ENCODE results near the gene KIFAP3. TPM values are rescaled to one million over a fixed set of nuclear protein-coding genes. Genes with fewer than 3 reads are reported as not detected.
"Not testable (repeated sequence)": the region's sequence is repeated elsewhere in the genome, so short reads cannot be mapped to it uniquely, and the experiment has no call there.

The KIFAP3 gene
- total RNA-seq, 1 donor from 2014 or later, result 84.7 TPM

DNA sequence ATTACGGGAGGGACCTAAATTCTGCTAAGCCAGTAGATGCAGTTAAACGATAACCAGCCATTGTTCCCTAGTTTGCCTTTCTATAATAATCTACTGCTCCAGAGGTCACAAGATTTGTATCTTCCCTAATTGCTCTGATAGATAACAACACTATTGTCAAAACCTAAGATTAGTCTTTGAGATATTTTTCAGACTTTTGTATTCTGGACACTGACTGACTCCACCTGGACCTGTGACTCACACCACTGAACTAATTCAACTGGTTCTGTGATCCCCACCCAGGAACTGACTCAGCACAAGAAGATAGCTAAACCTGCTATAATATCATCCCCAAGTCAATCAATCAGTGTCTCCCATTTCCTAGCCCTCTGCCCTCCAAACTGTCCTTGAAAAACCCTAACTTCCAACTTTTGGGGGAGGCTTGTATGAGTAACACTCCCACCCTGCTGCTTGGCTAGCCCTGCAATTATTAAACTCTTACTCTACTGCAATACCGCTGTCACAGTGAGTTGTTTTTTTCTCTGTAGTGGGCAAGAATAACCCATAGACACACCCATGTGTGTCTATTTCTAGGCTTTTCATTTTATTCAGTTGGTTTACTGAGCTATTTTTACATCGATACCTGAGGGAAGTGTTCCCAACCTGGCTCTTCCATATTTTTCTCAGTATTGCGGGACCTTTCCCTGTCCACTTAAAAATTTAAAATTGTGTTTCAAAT lies 11.2 kb downstream of the KIFAP3 start:
- no peak for DNase-seq (ENCODE audit: low spot score)

DNA sequence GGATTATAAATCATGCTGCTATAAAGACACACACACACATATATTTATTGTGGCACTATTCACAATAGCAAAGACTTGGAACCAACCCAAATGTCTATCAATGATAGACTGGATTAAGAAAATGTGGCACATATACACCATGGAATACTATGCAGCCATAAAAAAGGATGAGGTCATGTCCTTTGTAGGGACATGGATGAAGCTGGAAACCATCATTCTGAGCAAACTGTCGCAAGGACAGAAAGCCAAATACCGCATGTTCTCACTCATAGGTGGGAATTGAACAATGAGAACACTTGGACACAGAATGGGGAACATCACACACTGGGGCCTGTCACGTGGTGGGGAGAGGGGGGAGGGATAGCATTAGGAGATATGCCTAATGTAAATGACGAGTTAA lies 12.8 kb downstream of the KIFAP3 start:
- not testable (repeated sequence) for DNase-seq (ENCODE audit: low spot score)

DNA sequence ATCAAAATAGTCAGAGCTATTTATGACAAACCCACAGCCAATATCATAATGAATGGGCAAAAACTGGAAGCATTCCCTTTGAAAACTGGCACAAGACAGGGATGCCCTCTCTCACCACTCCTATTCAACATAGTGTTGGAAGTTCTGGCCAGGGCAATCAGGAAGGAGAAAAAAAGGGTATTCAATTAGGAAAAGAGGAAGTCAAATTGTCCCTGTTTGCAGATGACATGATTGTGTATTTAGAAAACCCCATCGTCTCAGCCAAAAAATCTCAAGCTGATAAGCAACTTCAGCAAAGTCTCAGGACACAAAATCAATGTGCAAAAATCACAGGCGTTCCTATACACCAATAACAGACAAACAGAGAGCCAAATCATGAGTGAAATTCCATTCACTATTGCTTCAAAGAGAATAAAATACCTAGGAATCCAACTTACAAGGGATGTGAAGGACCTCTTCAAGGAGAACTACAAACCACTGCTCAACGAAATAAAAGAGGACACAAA lies 14.4 kb downstream of the KIFAP3 start:
- DNase-seq (ENCODE audit: low spot score), result not testable (repeated sequence)

DNA sequence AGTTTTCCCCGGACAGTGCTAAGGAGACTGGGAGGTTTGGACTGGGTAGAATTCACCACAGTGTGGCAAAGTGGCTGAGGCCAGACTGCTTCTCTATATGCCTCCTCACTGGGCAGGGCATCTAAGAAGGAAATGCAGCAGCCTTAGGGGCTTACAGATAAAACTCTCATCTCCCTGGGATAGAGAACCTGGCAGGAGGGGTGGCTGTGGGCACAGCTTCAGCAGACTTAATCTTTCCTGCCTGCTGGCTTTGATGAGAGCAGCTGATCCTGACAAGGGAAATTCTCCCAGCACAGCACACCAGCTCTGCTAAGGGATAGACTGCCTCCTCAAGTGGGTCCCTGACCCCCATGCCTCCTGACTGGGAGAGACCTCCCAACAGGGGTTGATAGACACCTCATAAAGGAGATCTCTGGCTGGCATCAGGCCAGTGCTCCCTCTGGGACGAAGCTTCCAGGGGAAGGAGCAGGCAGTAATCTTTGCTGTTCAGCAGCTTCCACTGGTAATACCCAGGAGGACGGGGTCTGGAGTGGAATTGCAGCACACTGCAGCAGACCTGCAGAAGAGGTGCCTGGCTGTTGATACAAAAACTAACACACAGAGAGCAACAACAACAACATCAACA lies 25.2 kb downstream of the KIFAP3 start:
- peak; percentile 22 for DNase-seq (ENCODE audit: low spot score)

DNA sequence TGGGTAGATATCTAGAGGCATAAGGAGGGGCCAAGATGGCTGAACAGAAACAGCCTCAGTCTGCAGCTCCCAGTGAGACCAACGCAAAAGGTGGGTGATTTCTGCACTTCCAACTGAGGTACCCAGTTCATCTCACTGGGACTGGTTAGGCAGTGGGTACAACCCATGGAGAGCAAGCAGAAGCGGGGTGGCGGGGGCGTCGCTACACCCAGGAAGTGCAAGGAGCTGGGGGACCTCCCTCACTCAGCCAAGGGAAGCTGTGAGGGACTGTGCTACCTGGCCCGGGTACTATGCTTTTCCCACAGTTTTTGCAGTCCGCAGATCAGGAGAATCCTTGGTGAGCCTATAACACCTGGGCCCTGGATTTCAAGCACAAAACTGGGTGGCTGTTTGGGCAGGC lies 26.0 kb downstream of the KIFAP3 start:
- no peak for DNase-seq (ENCODE audit: low spot score)

DNA sequence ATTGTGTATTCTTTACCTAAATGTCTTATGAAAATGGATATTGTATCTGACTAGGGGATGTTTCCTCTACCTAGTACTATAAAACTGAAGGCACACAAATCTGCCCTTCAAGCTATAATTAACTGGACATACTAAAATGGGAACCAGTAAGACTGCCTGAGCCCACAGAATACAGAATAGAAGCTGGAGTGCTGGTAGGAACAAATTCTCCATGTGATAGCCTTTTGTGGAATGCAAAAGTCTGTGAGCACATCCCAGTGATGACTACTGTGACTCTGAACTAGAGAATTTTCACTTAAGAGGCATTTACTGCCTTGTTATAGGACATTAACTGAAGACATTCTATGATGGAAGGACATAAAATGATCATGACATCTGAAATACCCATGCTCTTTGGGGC lies 30.3 kb downstream of the KIFAP3 start:
- DNase-seq (ENCODE audit: low spot score), result no peak

DNA sequence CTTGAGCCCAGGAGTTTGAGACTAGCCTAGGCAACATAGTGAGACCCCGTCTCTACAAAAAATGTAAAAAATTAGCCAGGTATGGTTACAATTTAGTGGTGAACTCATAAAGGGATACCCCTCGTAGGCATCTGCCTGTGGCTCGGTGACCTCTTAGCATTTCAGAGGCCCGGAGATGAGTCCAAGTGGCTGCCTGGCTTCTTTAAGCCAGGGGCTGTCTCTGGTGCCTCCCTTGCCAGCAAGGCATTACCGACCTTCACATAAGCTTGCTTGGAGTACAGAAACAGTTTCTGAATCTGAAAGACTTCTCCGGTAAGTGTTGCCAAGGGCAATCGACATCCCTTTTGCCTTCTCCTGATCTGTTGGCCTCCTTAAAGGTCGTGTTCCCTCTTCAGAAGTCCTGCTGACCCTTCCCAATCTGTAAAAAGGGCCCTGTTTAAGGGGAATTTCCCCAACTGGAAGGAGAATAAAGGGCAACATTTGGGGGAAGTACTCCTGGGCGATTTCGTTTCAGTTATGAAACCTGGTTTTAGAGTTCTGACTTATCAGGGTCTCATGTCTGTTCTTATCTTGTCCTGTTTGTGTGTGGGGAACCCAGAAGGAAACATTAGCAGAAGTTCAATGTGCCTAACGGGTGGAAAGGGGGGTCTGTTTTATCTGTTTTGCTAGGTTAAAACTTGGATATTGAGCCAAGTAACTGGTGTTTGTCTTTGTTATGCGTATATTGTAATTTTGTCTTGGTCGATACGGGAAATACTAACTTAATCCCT lies 32.9 kb downstream of the KIFAP3 start:
- no peak for DNase-seq (ENCODE audit: low spot score)

DNA sequence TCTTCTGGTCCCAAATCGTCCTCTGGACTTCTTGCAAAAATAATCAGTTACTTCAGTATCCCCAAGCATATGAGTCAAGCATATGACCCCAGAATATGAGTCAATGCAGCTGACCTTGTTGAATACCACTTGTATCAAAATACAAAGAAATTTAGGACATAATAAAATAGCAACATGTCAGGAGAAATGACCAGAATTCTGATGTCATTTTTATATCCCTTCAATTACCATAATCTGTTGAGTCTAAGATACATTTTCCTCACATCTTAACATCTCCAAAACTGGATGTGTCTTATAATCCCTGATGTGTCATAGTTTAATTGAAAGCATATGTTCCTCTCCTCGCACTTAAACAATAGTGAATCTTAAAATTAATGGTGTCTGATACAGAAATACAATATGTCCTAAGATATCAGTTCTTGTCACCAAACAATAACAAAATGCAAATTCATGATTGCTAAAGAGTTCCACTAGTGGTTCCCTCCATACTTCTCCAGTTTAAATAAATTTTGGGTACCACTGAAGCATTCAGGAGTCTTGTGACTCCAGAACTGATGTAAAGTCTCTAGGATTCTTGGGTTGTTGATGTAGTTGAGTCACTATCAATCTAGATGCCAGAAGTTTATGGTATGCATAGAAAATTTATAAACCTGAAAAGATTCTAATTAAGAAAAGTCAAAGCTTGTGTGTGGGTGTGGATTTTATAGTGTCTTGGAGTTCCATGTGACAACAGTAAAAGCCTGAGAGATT lies 41.8 kb downstream of the KIFAP3 start:
- no peak for DNase-seq (ENCODE audit: low spot score)

DNA sequence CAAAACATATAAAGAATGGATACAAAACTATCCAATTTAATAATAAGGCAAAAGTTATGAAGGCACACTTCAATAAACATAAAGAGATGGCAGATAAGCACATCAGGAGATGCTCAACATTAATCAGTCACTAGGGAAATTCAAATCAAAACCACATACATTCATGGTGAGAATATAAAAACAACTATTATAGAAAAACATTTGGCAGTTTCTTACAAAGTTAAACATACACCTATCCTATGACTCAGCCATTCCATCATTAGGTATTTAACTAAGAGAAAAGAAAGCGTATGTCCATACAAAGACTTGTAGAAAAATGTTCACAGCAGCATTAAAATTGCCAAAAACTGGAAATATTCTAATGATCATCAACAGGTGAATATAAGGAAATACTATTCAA lies 44.3 kb downstream of the KIFAP3 start:
- DNase-seq (ENCODE audit: low spot score), result no peak

DNA sequence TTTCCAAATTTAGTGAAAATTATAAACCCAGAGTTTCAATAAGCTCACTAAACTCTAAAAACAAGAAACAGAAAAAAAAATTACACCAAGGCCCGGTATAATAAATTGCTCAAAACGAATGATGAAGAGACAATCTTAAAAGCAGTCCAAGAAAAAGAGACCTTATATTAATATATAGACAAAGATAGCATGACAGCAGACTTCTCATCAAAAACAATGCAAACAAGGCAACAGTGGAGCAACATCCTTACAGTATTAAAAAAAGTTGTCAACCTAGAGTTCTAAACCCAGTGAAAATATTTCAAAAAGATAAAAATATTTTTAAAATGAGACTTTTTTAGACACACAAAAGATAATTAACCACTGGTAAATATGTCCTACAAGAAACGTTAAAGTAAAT lies 46.7 kb downstream of the KIFAP3 start:
- no peak for DNase-seq (ENCODE audit: low spot score)

DNA sequence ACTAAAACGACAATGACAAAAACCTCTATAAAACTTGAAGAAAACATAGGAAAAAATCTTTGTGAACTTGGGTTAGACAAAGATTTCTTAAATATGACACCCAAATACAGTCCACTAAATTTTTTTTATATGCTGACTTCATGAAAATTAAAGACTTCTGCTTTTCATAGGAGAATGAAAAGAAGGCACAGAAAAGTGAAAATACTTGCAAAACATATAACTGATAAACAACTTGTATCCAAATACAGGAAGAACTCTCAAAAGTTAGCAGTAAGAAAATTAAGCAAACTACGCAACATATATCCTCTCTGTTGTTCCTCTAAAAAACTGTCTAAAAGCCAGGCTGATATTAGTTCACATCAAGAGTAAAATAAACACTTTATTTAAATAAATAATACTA lies 53.6 kb downstream of the KIFAP3 start:
- DNase-seq (ENCODE audit: low spot score), result no peak

DNA sequence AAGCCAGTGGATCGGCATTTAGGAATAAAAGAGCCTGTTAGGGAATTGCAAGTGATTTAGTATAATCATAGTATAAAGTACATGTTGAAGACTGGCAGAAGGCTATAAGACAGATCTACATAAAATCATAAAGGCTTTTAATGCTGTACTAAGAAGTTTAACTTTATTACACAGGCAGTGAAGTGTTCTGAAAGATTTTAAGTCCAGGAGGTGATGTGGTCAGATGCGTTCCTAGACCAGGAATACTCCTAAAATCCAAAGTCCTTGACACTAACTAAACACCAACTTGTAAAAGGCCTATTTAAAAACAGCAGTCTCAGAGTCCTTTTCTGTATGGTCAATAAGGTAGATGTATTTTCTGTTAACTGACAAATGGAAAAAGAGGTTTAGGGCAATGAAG lies 57.0 kb downstream of the KIFAP3 start:
- peak; percentile 5 for DNase-seq (ENCODE audit: low spot score)

DNA sequence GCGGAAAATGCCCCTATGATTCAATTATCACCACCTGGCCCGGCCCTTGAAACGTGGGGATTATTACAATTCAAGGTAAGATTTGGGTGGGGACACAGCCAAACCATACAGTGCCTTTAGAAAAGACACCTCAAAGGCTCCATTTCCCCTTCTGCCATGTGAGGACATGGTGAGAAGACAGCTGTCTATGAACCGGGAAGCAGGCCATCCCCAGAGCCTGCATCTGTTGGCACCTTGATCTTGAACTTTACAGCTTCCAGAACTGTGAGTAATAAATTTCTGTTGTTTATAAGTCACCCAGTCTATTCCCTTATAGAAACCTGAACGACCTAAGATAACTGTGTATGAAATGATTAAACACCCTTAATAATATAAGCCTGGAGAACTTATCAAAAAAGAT lies 61.6 kb downstream of the KIFAP3 start:
- DNase-seq (ENCODE audit: low spot score), result no peak

DNA sequence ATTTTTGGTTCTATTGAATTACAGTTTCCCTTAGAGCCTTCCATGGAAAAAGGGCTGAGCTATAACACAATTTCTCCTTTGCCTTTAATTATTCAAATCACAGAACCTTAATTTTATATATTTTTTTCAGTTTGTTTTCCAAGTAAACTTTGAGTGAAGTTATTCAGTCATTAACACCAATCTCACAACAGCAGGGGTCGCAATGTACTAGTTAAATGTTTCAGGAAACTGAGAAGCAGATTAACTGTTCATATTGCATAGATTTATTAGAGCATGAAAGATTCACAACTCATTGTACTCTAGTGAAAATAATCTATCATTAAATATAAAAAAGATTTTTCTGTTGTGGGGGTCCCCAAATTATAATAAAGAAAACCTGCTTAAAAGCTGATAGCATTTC lies 64.1 kb downstream of the KIFAP3 start:
- DNase-seq (ENCODE audit: low spot score), result peak; percentile 59

DNA sequence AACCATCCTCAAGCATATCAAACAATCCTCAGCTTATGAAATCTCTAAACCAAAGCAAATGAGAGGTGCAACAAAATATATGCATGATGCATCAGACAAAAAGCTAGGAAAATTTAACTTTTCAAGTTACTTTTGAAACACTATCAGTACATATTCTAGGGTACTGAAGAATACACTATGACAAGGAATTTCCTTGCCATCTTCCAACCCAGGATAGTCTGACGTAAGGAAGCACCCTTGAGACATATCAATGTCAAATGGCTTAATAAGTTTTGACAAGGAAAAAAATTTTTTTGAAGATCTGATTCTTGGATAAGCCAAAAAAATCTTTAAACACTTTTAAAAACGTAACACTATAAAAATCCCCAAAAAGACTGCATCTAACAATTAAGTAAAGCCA lies 64.9 kb downstream of the KIFAP3 start:
- DNase-seq (ENCODE audit: low spot score), result no peak

DNA sequence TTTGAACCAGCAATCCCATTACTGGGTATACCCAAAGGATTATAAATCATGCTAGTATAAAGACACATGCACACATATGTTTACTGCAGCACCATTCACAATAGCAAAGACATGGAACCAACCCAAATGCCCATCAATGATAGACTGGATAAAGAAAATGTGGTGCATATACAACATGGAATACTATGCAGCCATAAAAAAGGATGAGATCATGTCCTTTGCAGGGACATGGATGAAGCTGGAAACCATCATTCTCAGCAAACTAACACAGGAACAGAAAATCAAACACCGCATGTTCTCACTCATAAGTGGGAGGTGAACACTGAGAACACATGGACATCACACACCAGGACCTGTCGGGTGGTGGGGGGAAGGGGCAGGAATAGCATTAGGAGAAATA lies 65.8 kb downstream of the KIFAP3 start:
- not testable (repeated sequence) for DNase-seq (ENCODE audit: low spot score)

DNA sequence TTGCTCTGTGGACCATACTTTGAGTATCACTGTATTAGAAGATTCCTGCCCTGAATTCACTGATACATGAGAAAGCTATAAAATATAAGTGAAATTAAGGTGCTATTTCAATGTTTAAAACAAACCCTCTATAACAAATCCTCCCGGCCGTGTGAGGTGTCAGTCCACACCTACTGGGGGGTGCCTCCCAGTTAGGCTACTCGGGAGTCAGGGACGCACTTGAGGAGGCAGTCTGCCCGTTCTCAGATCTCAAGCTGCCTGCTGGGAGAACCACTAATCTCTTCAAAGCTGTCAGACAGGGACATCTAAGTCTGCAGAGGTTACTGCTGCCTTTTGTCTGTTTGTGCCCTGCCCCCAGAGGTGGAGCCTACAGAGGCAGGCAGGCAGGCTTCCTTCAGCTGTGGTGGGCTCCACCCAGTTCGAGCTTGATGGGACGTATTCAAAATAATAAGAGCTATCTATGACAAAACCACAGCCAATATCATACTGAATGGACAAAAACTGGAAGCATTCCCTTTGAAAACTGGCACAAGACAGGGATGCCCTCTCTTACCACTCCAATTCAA lies 71.1 kb downstream of the KIFAP3 start:
- DNase-seq (ENCODE audit: low spot score), result peak; percentile 5

DNA sequence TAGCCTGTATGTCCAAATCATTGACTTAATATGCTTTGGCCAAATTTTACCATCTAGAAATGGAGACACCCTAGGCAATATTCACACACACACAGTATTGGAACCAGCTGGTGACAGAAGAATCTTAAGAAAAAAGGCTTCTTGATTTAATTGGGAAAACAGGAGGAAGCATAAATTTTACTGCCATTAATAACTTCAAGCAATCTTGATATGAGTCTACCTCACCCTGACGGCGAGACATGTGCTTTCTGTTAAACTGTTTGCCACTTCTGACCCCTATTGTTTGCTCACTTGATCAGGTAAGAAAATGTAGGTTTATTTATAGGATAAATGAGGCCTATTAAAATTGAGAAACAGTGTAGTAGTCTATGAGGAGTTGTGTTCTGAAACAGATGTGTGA lies 73.2 kb downstream of the KIFAP3 start:
- no peak for DNase-seq (ENCODE audit: low spot score)

DNA sequence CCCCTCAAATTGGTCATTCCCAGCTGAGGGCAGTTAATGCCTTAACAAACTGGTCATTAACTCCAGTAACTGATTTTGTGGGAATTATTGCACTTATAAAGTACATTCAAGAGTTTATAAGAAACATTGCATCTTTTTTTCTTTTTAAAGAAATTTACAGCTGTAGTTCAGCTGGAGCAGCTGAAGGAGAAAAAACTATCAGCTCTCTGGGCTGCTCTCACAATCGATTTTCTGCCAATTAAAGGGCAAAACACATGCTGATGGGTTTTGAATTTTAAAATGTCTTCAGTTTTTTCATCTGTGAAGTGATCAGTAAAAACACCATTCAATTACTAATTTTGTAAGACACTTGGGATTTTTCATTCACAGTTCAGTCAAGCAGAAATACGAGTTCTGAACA lies 74.7 kb downstream of the KIFAP3 start:
- DNase-seq (ENCODE audit: low spot score), result no peak

DNA sequence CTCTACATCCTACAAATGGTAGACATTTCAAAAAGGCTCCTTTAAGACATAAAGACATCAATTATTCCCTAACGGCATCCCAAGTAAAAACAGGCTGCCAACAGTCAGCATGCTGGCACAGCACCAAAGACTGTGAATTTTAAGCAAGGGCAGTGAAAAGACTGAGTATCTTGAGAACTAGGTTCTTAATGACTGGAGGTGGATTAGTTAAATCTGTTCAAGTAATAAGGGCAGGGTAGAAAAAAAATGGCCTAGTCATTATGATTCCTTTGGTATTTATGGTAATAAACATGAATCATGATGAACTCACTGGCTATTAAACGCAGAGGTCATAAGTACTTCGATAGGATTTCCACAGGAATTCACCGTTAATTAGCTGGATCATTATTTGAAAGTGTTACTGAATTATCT lies 75.2 kb downstream of the KIFAP3 start:
- peak; percentile 44 for DNase-seq (ENCODE audit: low spot score)

DNA sequence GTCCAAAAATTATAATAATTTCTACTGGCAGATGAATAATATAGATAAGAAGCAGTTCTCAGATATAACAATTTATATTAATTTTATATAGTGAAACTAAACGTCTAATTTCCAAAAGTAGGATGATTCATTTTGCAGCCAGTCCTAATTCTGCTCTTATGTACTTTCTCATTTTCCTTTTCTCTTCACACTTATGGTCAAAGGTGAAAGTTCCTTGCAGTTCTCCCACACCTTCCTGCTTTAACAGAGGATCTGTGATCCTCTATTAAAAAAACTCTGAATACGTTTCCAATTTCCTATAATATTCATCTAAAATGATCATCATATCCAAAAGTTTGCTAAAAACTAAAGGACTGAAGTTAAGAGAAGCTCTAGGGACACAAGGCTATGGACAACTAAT lies 78.5 kb downstream of the KIFAP3 start:
- no peak for DNase-seq (ENCODE audit: low spot score)

DNA sequence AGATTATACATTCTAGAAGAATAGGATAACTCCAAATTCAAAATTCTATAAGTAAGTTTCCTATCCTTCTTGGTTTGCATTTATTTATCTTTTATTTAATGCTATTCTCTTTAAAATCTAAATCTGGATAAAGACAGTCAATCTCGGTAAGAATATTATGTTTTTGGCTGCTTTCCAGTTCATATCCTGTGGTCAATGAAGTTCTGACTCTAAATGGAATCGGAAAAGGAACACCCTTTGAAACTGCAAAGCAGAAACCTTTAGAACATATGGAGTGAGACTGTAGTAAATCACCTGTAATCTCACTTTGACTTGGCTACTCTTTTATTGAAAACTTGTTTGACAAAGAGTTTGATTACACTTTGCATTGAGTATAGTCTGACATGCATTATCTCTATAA lies 85.2 kb downstream of the KIFAP3 start:
- no peak for DNase-seq (ENCODE audit: low spot score)

Measured in umbilical cord (tissue), 2 donors.